ENCODE results near the gene GAMT.

- TF ChIP-seq, protein P1, sequence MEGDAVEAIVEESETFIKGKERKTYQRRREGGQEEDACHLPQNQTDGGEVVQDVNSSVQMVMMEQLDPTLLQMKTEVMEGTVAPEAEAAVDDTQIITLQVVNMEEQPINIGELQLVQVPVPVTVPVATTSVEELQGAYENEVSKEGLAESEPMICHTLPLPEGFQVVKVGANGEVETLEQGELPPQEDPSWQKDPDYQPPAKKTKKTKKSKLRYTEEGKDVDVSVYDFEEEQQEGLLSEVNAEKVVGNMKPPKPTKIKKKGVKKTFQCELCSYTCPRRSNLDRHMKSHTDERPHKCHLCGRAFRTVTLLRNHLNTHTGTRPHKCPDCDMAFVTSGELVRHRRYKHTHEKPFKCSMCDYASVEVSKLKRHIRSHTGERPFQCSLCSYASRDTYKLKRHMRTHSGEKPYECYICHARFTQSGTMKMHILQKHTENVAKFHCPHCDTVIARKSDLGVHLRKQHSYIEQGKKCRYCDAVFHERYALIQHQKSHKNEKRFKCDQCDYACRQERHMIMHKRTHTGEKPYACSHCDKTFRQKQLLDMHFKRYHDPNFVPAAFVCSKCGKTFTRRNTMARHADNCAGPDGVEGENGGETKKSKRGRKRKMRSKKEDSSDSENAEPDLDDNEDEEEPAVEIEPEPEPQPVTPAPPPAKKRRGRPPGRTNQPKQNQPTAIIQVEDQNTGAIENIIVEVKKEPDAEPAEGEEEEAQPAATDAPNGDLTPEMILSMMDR (IDR thresholded peaks at IDR 0.05), result no peak
- TF ChIP-seq POLR2A (IDR thresholded peaks at IDR 0.05), result no peak
Observed at GRCh38 chr19:1349211-1349610, 52.1 kb downstream of the GAMT start.
